H1 (cell line): ENCODE data around the gene STAT4. TPM values are rescaled to one million over a fixed set of nuclear protein-coding genes. Genes with fewer than 3 reads are reported as not detected.

Experiments used
- CBX8 ChIP-seq: fragments of 300-800, 300-1000 bp; sonication (generic); IDR thresholded peaks from 2 replicates; pipeline ENCODE4 v1.7.1; 2016; ENCODE audit warnings: low read depth, low read length, borderline replicate concordance
- CEBPB ChIP-seq: IDR thresholded peaks from 2 replicates; pipeline ENCODE4 v1.6.1; 2012; ENCODE audit warnings: low read depth, low read length
- EP300 ChIP-seq, 2 experiments: IDR thresholded peaks; 1 replicate in 1 of 2; 2 replicates in 1 of 2; pipeline ENCODE4 v1.6.1; 2011 to 2012; ENCODE audit warnings: low read depth in 2 of 2, low read length in 2 of 2, mild to moderate bottlenecking in 2 of 2, borderline replicate concordance in 1 of 2, inconsistent platforms in 1 of 2, moderate library complexity in 1 of 2
- POLR2A ChIP-seq, 2 experiments: IDR thresholded peaks; 1 replicate in 1 of 2; 2 replicates in 1 of 2; pipeline ENCODE4 v1.6.1; 2011; ENCODE audit warnings: low read depth in 2 of 2, low read length in 2 of 2, mild to moderate bottlenecking in 2 of 2; ENCODE audit errors: control extremely low read depth in 1 of 2
- RNF2 ChIP-seq: fragments of 200-900, 300-1000 bp; sonication (generic); IDR thresholded peaks from 2 replicates; pipeline ENCODE4 v1.7.1; 2016; ENCODE audit warnings: borderline replicate concordance, low read depth, mild to moderate bottlenecking, antibody characterized with exemption, low read length; ENCODE audit not compliant: poor library complexity, severe bottlenecking; ENCODE audit errors: missing control alignments
- SUZ12 ChIP-seq: fragments of 200-600 bp; sonication (generic); IDR thresholded peaks from 2 replicates; pipeline ENCODE4 v1.6.1; 2012; ENCODE audit warnings: mild to moderate bottlenecking, inconsistent platforms, low read length, moderate library complexity, mixed read lengths
- TAF1 ChIP-seq: IDR thresholded peaks from 2 replicates; pipeline ENCODE4 v1.6.1; 2011; ENCODE audit warnings: mild to moderate bottlenecking, low read depth, low read length
- TAF7 ChIP-seq: optimal IDR thresholded peaks from 2 replicates; pipeline ENCODE3; 2011; ENCODE audit warnings: low read depth, mild to moderate bottlenecking, inconsistent platforms, low read length, moderate library complexity, borderline replicate concordance
- polyA plus RNA-seq, 7 experiments: library from polyadenylated mRNA; depleted of rRNA in 3 of 7; stranded (reverse) in 5 of 7; unstranded in 2 of 7; fragments of >200 nt in 5 of 7; fragments of 200-250 nt in 2 of 7; gene quantifications; 1 replicate in 5 of 7; 2 replicates in 1 of 7; 4 replicates in 1 of 7; pipeline versions ENCODE4 v1.2.1 to v1.2.3, GENCODE V29; 2011 to 2013; ENCODE audit warnings: missing spikeins in 2 of 7, mixed read lengths in 2 of 7
- total RNA-seq: library from RNA; stranded (reverse); fragmentation: NEBNext Ultra II Directional; extraction: Animal tissue kit (Norgen Biotek cat#: 25700); gene quantifications from 2 replicates; pipeline ENCODE4 v1.2.1, GENCODE V29; 2021

STAT4 gene
- total and polyA plus RNA-seq, 2 of the 8 experiments (the other 6 are each of a cell fraction or from before 2014, with no cell fraction given): 0.36 to 0.63 TPM

- no peak for TF ChIP-seq TAF1
- TF ChIP-seq CBX8: no peak
- no peak for TF ChIP-seq EP300 (IDR thresholded peaks at IDR 0.05; ENCODE audit: borderline replicate concordance in 1 of 2, low read depth in 2 of 2, low read length in 2 of 2)
- TF ChIP-seq RNF2: no peak
- TF ChIP-seq SUZ12: no peak
- no peak for TF ChIP-seq TAF7
- TF ChIP-seq CEBPB: no peak
- no peak for TF ChIP-seq POLR2A (IDR thresholded peaks at IDR 0.05; ENCODE audit: control extremely low read depth in 1 of 2, low read depth in 2 of 2, low read length in 2 of 2)
These were observed 164.4 kb downstream of the STAT4 start (continued) for GRCh38 chr2:190986221-190986953.
